Astrocyte (in vitro differentiated cells and primary cell): ENCODE data around the gene EMX1.

Experiments
- CTCF ChIP-seq: IDR thresholded peaks from 2 replicates; pipeline ENCODE4 v1.5.1; 2011; ENCODE audit warnings: low read depth, mild to moderate bottlenecking, inconsistent platforms, low read length, moderate library complexity; ENCODE audit not compliant: insufficient read depth
- EZH2 ChIP-seq: IDR thresholded peaks from 2 replicates; pipeline ENCODE4 v1.6.1; 2012; ENCODE audit warnings: mild to moderate bottlenecking, low read length, inconsistent platforms; ENCODE audit not compliant: insufficient read depth

- TF ChIP-seq CTCF (no peak), EZH2 (no peak)
Measured at GRCh38 chr2:72958542-72959385, 41.4 kb downstream of the EMX1 start.
